HEK293 (cell line): ENCODE measurements around the gene DDX25.

Experiments used
- FEZF1 ChIP-seq: fragments of 450-650 bp; formaldehyde crosslinking; IDR thresholded peaks from 2 replicates; pipeline ENCODE4 v1.5.1; 2016; ENCODE audit warnings: missing biosample characterization, missing genetic modification characterization
- PATZ1 ChIP-seq: fragments of 450-650 bp; formaldehyde crosslinking; IDR thresholded peaks from 2 replicates; pipeline ENCODE4 v1.5.1; 2016; ENCODE audit warnings: missing biosample characterization, missing genetic modification characterization
- PBX3 ChIP-seq: sonication (generic); formaldehyde crosslinking; IDR thresholded peaks from 2 replicates; pipeline ENCODE4 v1.8.1; 2022; ENCODE audit warnings: mild to moderate bottlenecking, moderate library complexity, missing genetic modification reagents
- SCRT2 ChIP-seq: fragments of 450-650 bp; formaldehyde crosslinking; IDR thresholded peaks from 2 replicates; pipeline ENCODE4 v1.5.1; 2016; ENCODE audit warnings: missing biosample characterization, missing genetic modification characterization
- SP2 ChIP-seq: fragments of 450-650 bp; formaldehyde crosslinking; IDR thresholded peaks from 2 replicates; pipeline ENCODE4 v1.5.1; 2016; ENCODE audit warnings: missing biosample characterization, missing genetic modification characterization
- SP3 ChIP-seq: fragments of 450-650 bp; formaldehyde crosslinking; IDR thresholded peaks from 2 replicates; pipeline ENCODE4 v1.5.1; 2016; ENCODE audit warnings: missing biosample characterization, missing genetic modification characterization
- WT1 ChIP-seq: fragments of 450-650 bp; formaldehyde crosslinking; IDR thresholded peaks from 2 replicates; pipeline ENCODE4 v1.5.1; 2016; ENCODE audit warnings: missing biosample characterization, missing genetic modification characterization
- ZBTB7A ChIP-seq: fragments of 450-650 bp; formaldehyde crosslinking; IDR thresholded peaks from 2 replicates; pipeline ENCODE4 v1.5.1; 2016; ENCODE audit warnings: low read depth, missing biosample characterization, missing genetic modification characterization
- ZEB2 ChIP-seq: fragments of 450-650 bp; formaldehyde crosslinking; IDR thresholded peaks from 2 replicates; pipeline ENCODE4 v1.5.1; 2016; ENCODE audit warnings: missing biosample characterization, missing genetic modification characterization
- ZFHX2 ChIP-seq: fragments of 450-650 bp; formaldehyde crosslinking; conservative IDR thresholded peaks from 2 replicates; pipeline ENCODE4 v1.5.1; 2016; ENCODE audit warnings: missing biosample characterization, missing genetic modification characterization
- ZNF2 ChIP-seq: fragments of 450-650 bp; formaldehyde crosslinking; IDR thresholded peaks from 2 replicates; pipeline ENCODE4 v1.5.1; 2016; ENCODE audit warnings: missing biosample characterization, missing genetic modification characterization
- ZNF555 ChIP-seq: fragments of 450-650 bp; formaldehyde crosslinking; conservative IDR thresholded peaks from 2 replicates; pipeline ENCODE4 v1.5.1; 2017; ENCODE audit warnings: missing biosample characterization, mild to moderate bottlenecking, missing genetic modification characterization, inconsistent platforms
- ZNF558 ChIP-seq: fragments of 450-650 bp; formaldehyde crosslinking; IDR thresholded peaks from 2 replicates; pipeline ENCODE4 v1.5.1; 2016; ENCODE audit warnings: missing biosample characterization, missing genetic modification characterization
- ZNF561 ChIP-seq: fragments of 450-650 bp; IDR thresholded peaks from 2 replicates; pipeline ENCODE4 v1.5.1; 2018; ENCODE audit warnings: missing biosample characterization, missing genetic modification characterization, borderline replicate concordance
- ZNF580 ChIP-seq: fragments of 450-650 bp; formaldehyde crosslinking; IDR thresholded peaks from 2 replicates; pipeline ENCODE4 v1.5.1; 2016; ENCODE audit warnings: missing biosample characterization, missing genetic modification characterization
- ZNF600 ChIP-seq: fragments of 450-650 bp; formaldehyde crosslinking; IDR thresholded peaks from 2 replicates; pipeline ENCODE4 v1.5.1; 2016; ENCODE audit warnings: missing biosample characterization, missing genetic modification characterization
- ZNF610 ChIP-seq: fragments of 450-650 bp; formaldehyde crosslinking; IDR thresholded peaks from 2 replicates; pipeline ENCODE4 v1.5.1; 2016; ENCODE audit warnings: missing biosample characterization, missing genetic modification characterization, borderline replicate concordance
- ZNF621 ChIP-seq: fragments of 450-650 bp; formaldehyde crosslinking; IDR thresholded peaks from 2 replicates; pipeline ENCODE4 v1.5.1; 2017; ENCODE audit warnings: missing biosample characterization, missing genetic modification characterization
- ZNF645 ChIP-seq: fragments of 450-650 bp; formaldehyde crosslinking; IDR thresholded peaks from 2 replicates; pipeline ENCODE4; 2016; ENCODE audit warnings: missing biosample characterization, missing genetic modification characterization
- ZNF670 ChIP-seq: fragments of 450-650 bp; formaldehyde crosslinking; IDR thresholded peaks from 2 replicates; pipeline ENCODE4 v1.5.1; 2016; ENCODE audit warnings: missing biosample characterization, missing genetic modification characterization, low read depth
- TF ChIP-seq, protein P1 (sequence below): fragments of 450-650 bp; formaldehyde crosslinking; IDR thresholded peaks from 2 replicates; pipeline ENCODE4 v1.5.1; 2016; ENCODE audit warnings: missing biosample characterization, missing genetic modification characterization, borderline replicate concordance
- TF ChIP-seq, protein P2 (sequence below): fragments of 450-650 bp; IDR thresholded peaks from 2 replicates; pipeline ENCODE4 v1.5.1; 2018; ENCODE audit warnings: missing biosample characterization, mild to moderate bottlenecking, missing genetic modification characterization
- TF ChIP-seq, protein P3 (sequence below): fragments of 450-650 bp; formaldehyde crosslinking; IDR thresholded peaks from 2 replicates; pipeline ENCODE4 v1.5.1; 2016; ENCODE audit warnings: missing biosample characterization, missing genetic modification characterization

Gene DDX25

DNA sequence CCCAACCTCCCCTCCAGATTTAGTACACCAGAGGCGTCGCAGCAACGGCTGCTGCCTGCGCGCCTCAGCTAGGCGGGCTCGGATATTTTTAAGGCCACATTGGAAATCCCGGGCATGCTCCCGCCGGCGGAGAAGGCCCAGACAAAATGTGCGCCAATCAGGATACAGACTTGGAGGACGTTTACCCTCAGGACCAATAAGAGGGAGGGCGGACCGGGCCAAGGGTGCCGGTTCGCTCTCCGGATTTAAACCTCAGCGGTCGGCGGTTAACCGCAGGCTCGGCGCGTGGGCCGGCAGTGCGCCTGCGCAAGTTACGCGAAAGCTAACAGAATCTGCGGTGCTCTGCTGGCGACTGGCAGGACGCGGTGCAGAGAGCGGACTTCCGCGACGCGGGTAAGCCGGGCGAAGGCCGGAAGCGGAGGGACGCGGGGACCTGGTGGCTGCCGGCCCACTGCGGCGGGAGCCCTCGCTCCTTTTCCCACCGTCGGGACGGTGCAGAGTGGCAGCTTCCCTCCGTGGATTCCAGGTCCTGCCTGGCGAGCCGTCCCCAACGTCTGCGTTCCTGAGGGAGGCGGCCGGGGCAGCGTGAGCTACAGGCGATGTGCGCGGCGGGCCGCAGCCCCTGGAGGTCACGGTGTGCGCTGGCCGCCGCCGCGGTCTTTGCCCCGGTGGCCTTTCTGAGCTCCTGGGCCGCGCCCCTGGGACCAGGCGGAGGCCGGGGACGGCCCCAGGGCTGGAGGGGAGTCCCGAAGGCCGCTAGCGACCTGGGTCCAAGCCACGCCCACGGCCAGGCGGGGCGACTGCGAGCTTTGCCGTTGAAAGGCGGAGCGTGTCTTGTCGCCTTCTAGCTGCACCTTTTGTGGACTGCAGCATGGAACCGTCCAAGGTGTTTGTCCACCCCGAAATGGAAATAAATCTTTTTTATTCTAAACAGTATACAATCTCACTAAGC is 16.7 kb upstream of the DDX25 start, which contains the start of gene HYLS1 (continued):
- TF ChIP-seq ZNF645 (tag by site-specific recombination) (no peak), ZNF610 (tag by site-specific recombination) (peak; percentile 38; the same call in 1 of the 2 replicates), ZNF670 (tag by site-specific recombination) (no peak), ZNF580 (no peak), ZNF558 (tag by site-specific recombination) (no peak), ZNF555 (tag by site-specific recombination) (no peak), ZBTB7A (no peak), FEZF1 (tag by site-specific recombination) (no peak), SCRT2 (peak; percentile 68), ZNF621 (tag by site-specific recombination) (no peak), PATZ1 (tag by site-specific recombination) (peak; percentile 62), ZNF2 (peak; percentile 57; the same call in 1 of the 2 replicates), ZFHX2 (peak; percentile 27; the same call in 1 of the 2 replicates), WT1 (tag by site-specific recombination) (no peak), PBX3 (0 out of 2 replicates have a peak, but pooled peaks have one; percentile 40), ZNF561 (tag by site-specific recombination) (0 out of 2 replicates have a peak, but pooled peaks have one; percentile 57), ZEB2 (tag by site-specific recombination) (peak; percentile 54; the same call in 1 of the 2 replicates), SP2 (tag by site-specific recombination) (peak; percentile 70), ZNF600 (tag by site-specific recombination) (peak; percentile 95), SP3 (tag by site-specific recombination) (peak; percentile 62)
- TF ChIP-seq, protein P1, sequence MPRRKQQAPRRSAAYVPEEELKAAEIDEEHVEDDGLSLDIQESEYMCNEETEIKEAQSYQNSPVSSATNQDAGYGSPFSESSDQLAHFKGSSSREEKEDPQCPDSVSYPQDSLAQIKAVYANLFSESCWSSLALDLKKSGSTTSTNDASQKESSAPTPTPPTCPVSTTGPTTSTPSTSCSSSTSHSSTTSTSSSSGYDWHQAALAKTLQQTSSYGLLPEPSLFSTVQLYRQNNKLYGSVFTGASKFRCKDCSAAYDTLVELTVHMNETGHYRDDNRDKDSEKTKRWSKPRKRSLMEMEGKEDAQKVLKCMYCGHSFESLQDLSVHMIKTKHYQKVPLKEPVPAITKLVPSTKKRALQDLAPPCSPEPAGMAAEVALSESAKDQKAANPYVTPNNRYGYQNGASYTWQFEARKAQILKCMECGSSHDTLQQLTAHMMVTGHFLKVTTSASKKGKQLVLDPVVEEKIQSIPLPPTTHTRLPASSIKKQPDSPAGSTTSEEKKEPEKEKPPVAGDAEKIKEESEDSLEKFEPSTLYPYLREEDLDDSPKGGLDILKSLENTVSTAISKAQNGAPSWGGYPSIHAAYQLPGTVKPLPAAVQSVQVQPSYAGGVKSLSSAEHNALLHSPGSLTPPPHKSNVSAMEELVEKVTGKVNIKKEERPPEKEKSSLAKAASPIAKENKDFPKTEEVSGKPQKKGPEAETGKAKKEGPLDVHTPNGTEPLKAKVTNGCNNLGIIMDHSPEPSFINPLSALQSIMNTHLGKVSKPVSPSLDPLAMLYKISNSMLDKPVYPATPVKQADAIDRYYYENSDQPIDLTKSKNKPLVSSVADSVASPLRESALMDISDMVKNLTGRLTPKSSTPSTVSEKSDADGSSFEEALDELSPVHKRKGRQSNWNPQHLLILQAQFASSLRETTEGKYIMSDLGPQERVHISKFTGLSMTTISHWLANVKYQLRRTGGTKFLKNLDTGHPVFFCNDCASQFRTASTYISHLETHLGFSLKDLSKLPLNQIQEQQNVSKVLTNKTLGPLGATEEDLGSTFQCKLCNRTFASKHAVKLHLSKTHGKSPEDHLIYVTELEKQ (tag by site-specific recombination), result no peak
- TF ChIP-seq, protein P2, sequence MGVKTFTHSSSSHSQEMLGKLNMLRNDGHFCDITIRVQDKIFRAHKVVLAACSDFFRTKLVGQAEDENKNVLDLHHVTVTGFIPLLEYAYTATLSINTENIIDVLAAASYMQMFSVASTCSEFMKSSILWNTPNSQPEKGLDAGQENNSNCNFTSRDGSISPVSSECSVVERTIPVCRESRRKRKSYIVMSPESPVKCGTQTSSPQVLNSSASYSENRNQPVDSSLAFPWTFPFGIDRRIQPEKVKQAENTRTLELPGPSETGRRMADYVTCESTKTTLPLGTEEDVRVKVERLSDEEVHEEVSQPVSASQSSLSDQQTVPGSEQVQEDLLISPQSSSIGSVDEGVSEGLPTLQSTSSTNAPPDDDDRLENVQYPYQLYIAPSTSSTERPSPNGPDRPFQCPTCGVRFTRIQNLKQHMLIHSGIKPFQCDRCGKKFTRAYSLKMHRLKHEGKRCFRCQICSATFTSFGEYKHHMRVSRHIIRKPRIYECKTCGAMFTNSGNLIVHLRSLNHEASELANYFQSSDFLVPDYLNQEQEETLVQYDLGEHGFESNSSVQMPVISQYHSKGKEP (tag by site-specific recombination), result 0 out of 2 replicates have a peak, but pooled peaks have one; percentile 18
- TF ChIP-seq, protein P3, sequence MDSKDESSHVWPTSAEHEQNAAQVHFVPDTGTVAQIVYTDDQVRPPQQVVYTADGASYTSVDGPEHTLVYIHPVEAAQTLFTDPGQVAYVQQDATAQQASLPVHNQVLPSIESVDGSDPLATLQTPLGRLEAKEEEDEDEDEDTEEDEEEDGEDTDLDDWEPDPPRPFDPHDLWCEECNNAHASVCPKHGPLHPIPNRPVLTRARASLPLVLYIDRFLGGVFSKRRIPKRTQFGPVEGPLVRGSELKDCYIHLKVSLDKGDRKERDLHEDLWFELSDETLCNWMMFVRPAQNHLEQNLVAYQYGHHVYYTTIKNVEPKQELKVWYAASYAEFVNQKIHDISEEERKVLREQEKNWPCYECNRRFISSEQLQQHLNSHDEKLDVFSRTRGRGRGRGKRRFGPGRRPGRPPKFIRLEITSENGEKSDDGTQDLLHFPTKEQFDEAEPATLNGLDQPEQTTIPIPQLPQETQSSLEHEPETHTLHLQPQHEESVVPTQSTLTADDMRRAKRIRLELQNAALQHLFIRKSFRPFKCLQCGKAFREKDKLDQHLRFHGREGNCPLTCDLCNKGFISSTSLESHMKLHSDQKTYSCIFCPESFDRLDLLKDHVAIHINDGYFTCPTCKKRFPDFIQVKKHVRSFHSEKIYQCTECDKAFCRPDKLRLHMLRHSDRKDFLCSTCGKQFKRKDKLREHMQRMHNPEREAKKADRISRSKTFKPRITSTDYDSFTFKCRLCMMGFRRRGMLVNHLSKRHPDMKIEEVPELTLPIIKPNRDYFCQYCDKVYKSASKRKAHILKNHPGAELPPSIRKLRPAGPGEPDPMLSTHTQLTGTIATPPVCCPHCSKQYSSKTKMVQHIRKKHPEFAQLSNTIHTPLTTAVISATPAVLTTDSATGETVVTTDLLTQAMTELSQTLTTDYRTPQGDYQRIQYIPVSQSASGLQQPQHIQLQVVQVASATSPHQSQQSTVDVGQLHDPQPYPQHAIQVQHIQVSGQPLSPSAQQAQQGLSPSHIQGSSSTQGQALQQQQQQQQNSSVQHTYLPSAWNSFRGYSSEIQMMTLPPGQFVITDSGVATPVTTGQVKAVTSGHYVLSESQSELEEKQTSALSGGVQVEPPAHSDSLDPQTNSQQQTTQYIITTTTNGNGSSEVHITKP (tag by site-specific recombination), result peak; percentile 88
